Brain microvascular endothelial cell (primary cell): Measurements from ENCODE around the gene NARF.

ENCODE experiments used
- DNase-seq: peaks from one replicate; pipeline ENCODE4 v3.0.0-alpha.2; 2020
- H3K27ac ChIP-seq: fragments of 250-450 bp; sonication (Bioruptor Pico); 2 replicates; pipeline ENCODE4 v1.5.1; 2020; ENCODE audit warnings: mild to moderate bottlenecking, moderate library complexity
- H3K27me3 ChIP-seq: fragments of 250-450 bp; sonication (Bioruptor Pico); replicated peaks from 2 replicates; pipeline ENCODE4 v1.5.1; 2020; ENCODE audit warnings: mild to moderate bottlenecking
- H3K36me3 ChIP-seq: fragments of 250-450 bp; sonication (Bioruptor Pico); replicated peaks from 2 replicates; pipeline ENCODE4 v1.5.1; 2020; ENCODE audit warnings: mild to moderate bottlenecking
- H3K4me3 ChIP-seq: 2 replicates; pipeline ENCODE4 v1.5.1; 2011; ENCODE audit warnings: low read depth, mild to moderate bottlenecking, control low read depth, low read length, moderate library complexity
- in situ Hi-C: cut with HindIII; loops from 2 replicates; pipeline ENCODE4 v1.10.0; 2017; ENCODE audit warnings: low sequenced_read_pairs, low pct_ligation_motif_present
- TF ChIP-seq, protein P1 (sequence below): IDR thresholded peaks from 2 replicates; pipeline ENCODE4 v1.5.1; 2011; ENCODE audit warnings: low read depth, mild to moderate bottlenecking, moderate library complexity, low read length, control low read depth, inconsistent platforms; ENCODE audit errors: missing control alignments

NARF gene

DNA sequence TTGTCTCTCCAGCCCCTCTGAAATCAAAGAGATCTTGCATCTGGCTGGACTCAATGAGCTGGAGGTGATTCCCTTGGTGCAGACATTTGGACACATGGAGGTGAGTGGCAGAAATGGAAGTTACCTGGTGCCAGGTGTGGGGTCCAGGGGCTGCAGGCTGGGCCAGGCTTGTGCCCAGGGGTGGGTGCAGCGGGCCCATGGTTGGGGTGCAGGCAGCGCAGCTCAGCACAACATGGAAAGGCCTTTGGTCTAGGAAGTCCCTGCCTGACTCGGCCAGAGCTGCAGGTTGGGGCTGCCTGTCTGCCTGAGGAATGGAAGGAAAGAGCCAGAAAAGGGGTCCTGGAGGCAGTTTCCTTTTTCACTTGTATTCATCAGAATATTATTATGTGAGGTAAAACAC lies 30.0 kb upstream of the NARF start:
- TF ChIP-seq, protein P1, sequence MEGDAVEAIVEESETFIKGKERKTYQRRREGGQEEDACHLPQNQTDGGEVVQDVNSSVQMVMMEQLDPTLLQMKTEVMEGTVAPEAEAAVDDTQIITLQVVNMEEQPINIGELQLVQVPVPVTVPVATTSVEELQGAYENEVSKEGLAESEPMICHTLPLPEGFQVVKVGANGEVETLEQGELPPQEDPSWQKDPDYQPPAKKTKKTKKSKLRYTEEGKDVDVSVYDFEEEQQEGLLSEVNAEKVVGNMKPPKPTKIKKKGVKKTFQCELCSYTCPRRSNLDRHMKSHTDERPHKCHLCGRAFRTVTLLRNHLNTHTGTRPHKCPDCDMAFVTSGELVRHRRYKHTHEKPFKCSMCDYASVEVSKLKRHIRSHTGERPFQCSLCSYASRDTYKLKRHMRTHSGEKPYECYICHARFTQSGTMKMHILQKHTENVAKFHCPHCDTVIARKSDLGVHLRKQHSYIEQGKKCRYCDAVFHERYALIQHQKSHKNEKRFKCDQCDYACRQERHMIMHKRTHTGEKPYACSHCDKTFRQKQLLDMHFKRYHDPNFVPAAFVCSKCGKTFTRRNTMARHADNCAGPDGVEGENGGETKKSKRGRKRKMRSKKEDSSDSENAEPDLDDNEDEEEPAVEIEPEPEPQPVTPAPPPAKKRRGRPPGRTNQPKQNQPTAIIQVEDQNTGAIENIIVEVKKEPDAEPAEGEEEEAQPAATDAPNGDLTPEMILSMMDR: no peak
- in situ Hi-C loops: no loop called here
- Histone ChIP-seq H3K27me3 (no peaks in the 10 kb centered on the region), H3K27ac (no peak overlapping the region), H3K36me3 (no peaks in the 10 kb centered on the region), H3K4me3 (no peak overlapping the region)
- no peak for DNase-seq

GRCh38 chr17:82429824-82430223 lies 28.7 kb upstream of the NARF start:
- TF ChIP-seq, protein P1: no peak
- in situ Hi-C loops: no loop called here
- Histone ChIP-seq H3K4me3 (no peak overlapping the region), H3K27me3 (no peaks in the 10 kb centered on the region), H3K27ac (no peak overlapping the region), H3K36me3 (no peaks in the 10 kb centered on the region)
- DNase-seq: no peak

DNA sequence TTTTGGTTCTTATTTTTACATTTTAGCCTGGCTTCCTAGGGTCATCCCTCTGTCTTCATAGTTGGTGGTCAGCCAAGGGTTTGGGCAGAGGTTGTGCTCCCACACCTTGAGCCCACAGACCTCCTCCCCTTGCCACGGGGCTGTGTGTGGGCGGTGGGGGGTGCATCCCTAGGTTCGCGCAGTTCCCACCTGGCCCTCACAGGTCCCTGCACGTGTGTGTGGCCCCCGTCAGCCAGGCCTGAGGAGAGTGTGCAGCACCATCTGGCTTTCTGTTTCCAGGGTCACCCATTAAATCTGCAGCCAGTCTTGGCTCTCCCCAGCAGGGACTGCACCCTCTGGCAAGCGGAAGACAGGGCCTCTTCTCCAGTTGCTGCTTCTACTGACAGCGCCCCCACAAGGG lies 26.5 kb upstream of the NARF start:
- DNase-seq: no peak
- no peaks in the 10 kb centered on the region for H3K36me3 ChIP-seq
- no peak overlapping the region for H3K27ac ChIP-seq
- H3K4me3 ChIP-seq: no peak overlapping the region
- in situ Hi-C loops: no loop called here
- TF ChIP-seq, protein P1: no peak
- H3K27me3 ChIP-seq: no peaks in the 10 kb centered on the region

DNA sequence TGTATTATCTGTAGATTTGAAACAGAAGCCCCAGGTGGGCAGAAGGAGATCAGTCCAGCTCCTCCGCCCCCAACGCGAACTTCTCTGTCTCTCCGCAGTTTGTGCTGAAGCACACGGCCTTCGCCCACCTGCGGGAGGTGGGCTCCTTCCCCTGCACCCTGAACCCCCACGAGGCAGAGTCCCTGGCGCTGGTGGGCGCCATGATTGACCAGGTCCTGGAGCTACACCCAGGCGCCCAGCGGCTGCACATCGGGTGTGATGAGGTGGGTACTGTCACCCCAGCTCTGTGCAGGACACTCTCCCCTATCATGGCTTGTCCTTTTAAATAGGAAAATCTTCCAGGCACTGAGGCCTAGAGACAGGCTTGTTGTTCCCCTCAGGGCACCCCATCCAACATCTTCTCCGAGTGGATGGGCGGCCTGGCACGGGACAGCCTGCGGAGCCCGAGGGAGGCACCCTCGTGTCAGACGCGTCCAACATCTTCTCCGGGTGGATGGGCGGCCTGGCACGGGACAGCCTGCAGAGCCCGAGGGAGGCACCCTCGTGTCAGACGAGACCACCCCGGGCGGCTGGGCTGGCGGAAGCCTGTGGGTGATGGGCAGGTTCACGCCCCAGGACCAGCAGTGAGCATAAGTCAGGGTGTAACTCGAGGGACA lies 24.9 kb upstream of the NARF start:
- no peak overlapping the region for H3K27ac ChIP-seq
- in situ Hi-C loops: no loop called here
- H3K36me3 ChIP-seq: no peaks in the 10 kb centered on the region
- TF ChIP-seq, protein P1: no peak
- no peaks in the 10 kb centered on the region for H3K27me3 ChIP-seq
- DNase-seq: no peak
- no peak overlapping the region for H3K4me3 ChIP-seq

DNA sequence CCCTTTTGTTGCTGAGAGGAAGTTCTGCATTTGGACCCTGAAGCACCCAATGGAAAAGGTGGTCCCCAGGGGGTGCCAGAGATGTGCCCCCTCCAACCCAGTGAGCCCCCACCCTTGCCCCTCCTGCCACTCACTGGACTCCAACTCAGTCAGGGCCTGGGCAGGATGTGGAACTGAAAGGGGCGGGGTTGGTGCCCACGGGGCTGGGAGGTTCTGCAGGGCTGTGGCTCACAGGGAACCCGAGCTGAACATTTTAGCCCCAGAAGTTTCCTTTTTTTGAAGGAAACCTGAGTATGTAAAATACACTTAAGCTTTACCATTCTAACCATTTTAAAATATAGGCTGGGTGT lies 24.4 kb upstream of the NARF start:
- in situ Hi-C loops: no loop called here

GRCh38 chr17:82435103-82435502 lies 23.4 kb upstream of the NARF start:
- in situ Hi-C loops: no loop called here
- TF ChIP-seq, protein P1: no peak
- H3K27ac ChIP-seq: no peak overlapping the region
- H3K36me3 ChIP-seq: no peaks in the 10 kb centered on the region
- no peak overlapping the region for H3K4me3 ChIP-seq
- peak; percentile 16 for DNase-seq
- H3K27me3 ChIP-seq: no peaks in the 10 kb centered on the region

More for the DNA sequence above, 24.4 kb upstream of the NARF start:
- TF ChIP-seq, protein P1: no peak
- Histone ChIP-seq H3K27ac (no peak overlapping the region), H3K27me3 (no peaks in the 10 kb centered on the region), H3K4me3 (no peak overlapping the region), H3K36me3 (no peaks in the 10 kb centered on the region)
- DNase-seq: no peak
